Peyer's patch (tissue), 4 donors: Measurements from ENCODE around the gene RUNX1.
"Not testable (repeated sequence)": the region's sequence is repeated elsewhere in the genome, so short reads cannot be mapped to it uniquely, and the experiment has no call there.

Source experiments
- POLR2A ChIP-seq, 2 donors: fragments of 450-650 bp; IDR thresholded peaks; one replicate each; pipeline ENCODE4 v1.5.1; 2017; ENCODE audit warnings: antibody characterized with exemption in 2 of 2, mild to moderate bottlenecking in 2 of 2, moderate library complexity in 2 of 2
- TF ChIP-seq, protein P1 (sequence below), 6 experiments: fragments of 450-650 bp in 4 of 6; fragments of 200-600 bp in 2 of 6; sonication (generic) in 1 of 6; IDR thresholded peaks; one replicate each; pipeline ENCODE4 v1.5.1; 2017 to 2019; ENCODE audit warnings: antibody characterized with exemption in 6 of 6, mild to moderate bottlenecking in 3 of 6, moderate library complexity in 1 of 6

DNA sequence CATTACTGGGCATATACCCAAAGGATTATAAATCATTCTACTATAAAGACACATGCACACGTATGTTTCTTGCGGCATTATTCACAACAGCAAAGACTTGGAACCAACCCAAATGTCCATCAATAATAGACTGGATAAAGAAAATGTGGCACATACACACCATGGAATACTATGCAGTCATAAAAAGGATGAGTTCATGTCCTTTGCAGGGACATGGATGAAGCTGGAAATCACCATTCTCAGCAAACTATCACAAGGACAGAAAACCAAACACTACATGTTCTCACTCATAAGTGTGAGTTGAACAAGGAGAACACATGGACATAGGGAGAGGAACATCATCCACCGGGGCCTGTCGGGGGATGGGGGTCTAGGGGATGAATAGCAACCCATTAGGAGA lies 97.2 kb downstream of the RUNX1 start:
- TF ChIP-seq, protein P1, sequence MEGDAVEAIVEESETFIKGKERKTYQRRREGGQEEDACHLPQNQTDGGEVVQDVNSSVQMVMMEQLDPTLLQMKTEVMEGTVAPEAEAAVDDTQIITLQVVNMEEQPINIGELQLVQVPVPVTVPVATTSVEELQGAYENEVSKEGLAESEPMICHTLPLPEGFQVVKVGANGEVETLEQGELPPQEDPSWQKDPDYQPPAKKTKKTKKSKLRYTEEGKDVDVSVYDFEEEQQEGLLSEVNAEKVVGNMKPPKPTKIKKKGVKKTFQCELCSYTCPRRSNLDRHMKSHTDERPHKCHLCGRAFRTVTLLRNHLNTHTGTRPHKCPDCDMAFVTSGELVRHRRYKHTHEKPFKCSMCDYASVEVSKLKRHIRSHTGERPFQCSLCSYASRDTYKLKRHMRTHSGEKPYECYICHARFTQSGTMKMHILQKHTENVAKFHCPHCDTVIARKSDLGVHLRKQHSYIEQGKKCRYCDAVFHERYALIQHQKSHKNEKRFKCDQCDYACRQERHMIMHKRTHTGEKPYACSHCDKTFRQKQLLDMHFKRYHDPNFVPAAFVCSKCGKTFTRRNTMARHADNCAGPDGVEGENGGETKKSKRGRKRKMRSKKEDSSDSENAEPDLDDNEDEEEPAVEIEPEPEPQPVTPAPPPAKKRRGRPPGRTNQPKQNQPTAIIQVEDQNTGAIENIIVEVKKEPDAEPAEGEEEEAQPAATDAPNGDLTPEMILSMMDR (IDR thresholded peaks at IDR 0.05) = not testable (repeated sequence)
- not testable (repeated sequence) for TF ChIP-seq POLR2A (IDR thresholded peaks at IDR 0.05)
